Epithelial cell of esophagus (primary cell): ENCODE results near the gene LPP.

Source experiments
- DNase-seq: peaks from one replicate; pipeline ENCODE4 v3.0.0; 2010; ENCODE audit warnings: low read depth
- H3K4me3 ChIP-seq: 2 replicates; pipeline ENCODE4 v1.5.1; 2011; ENCODE audit warnings: mild to moderate bottlenecking, low read length, control low read depth
- CTCF ChIP-seq: IDR thresholded peaks from 2 replicates; pipeline ENCODE4 v1.5.1; 2011; ENCODE audit warnings: low read depth, mild to moderate bottlenecking, low read length, control low read depth, inconsistent platforms; ENCODE audit not compliant: insufficient read depth; ENCODE audit errors: missing control alignments

LPP gene

GRCh38 chr3:188901671-188902287, 747.8 kb downstream of the LPP start:
- no peak overlapping the region for H3K4me3 ChIP-seq
- no peak for DNase-seq
- TF ChIP-seq CTCF, result no peak

- no peak overlapping the region for H3K4me3 ChIP-seq
- DNase-seq, result peak; percentile 59
- TF ChIP-seq CTCF, result no peak
These were observed 750.7 kb downstream of the LPP start for GRCh38 chr3:188904670-188905069.

- no peak for DNase-seq
- no peak for TF ChIP-seq CTCF
- no peak overlapping the region for H3K4me3 ChIP-seq
These were observed 751.6 kb downstream of the LPP start for GRCh38 chr3:188905547-188905946.

GRCh38 chr3:188906236-188906635, 752.3 kb downstream of the LPP start:
- no peak for TF ChIP-seq CTCF
- no peak overlapping the region for H3K4me3 ChIP-seq

GRCh38 chr3:188908002-188908850, 754.3 kb downstream of the LPP start:
- no peak overlapping the region for H3K4me3 ChIP-seq
- no peak for DNase-seq
- TF ChIP-seq CTCF, result no peak

More at GRCh38 chr3:188906236-188906635, 752.3 kb downstream of the LPP start:
- no peak for DNase-seq

- H3K4me3 ChIP-seq, result no peak overlapping the region
- TF ChIP-seq CTCF, result no peak
- no peak for DNase-seq
These were observed 757.3 kb downstream of the LPP start for GRCh38 chr3:188911026-188911850.
